Common myeloid progenitor, CD34-positive (primary cell): ENCODE measurements around the gene SLC15A2.

ENCODE experiments used
- CTCF ChIA-PET: fragments of 350-600 bp; sonication (Branson Sonifier 250); formaldehyde crosslinking; loops from one replicate; lab custom pipeline; 2021; ENCODE audit warnings: antibody characterized with exemption; lab: Charles Lee
- POLR2A ChIA-PET: fragments of 350-600 bp; sonication (Branson Sonifier 250); formaldehyde crosslinking; loops from one replicate; lab custom pipeline; 2021; ENCODE audit warnings: antibody characterized with exemption; lab: Charles Lee
- DNase-seq, 3 donors: peaks; one replicate each; pipeline versions ENCODE4 v3.0.0 to v3.0.0-alpha.2; 2013
- H3K27ac ChIP-seq, 2 experiments: 1 replicate in 1 of 2; 2 replicates in 1 of 2; pipeline ENCODE4 v1.7.0; 2013; ENCODE audit warnings: inconsistent platforms in 2 of 2, low read length in 2 of 2, mild to moderate bottlenecking in 2 of 2, low read depth in 1 of 2, moderate library complexity in 1 of 2; ENCODE audit not compliant: severe bottlenecking in 2 of 2, insufficient read depth in 1 of 2, poor library complexity in 1 of 2
- H3K27me3 ChIP-seq, 5 experiments: replicated peaks in 2 of 5; 1 replicate in 3 of 5; 2 replicates in 2 of 5; pipeline versions ENCODE4 v1.6.1 to v1.7.0; 2013; ENCODE audit warnings: low read length in 4 of 5, mild to moderate bottlenecking in 2 of 5, moderate library complexity in 2 of 5, inconsistent platforms in 1 of 5; ENCODE audit not compliant: insufficient read depth in 5 of 5, control insufficient read depth in 4 of 5
- H3K36me3 ChIP-seq, 4 experiments: 1 replicate in 2 of 4; 2 replicates in 2 of 4; pipeline versions ENCODE4 v1.6.1 to v1.7.0; 2013; ENCODE audit warnings: low read length in 3 of 4, control low read depth in 1 of 4, mild to moderate bottlenecking in 1 of 4; ENCODE audit not compliant: control insufficient read depth in 4 of 4, insufficient read depth in 4 of 4
- H3K4me1 ChIP-seq, 4 experiments: 1 replicate in 3 of 4; 2 replicates in 1 of 4; pipeline versions ENCODE4 v1.6.1 to v1.7.1; 2013; ENCODE audit warnings: low read length in 3 of 4, mild to moderate bottlenecking in 3 of 4, control low read depth in 1 of 4, inconsistent platforms in 1 of 4, moderate library complexity in 1 of 4; ENCODE audit not compliant: control insufficient read depth in 4 of 4, insufficient read depth in 4 of 4; ENCODE audit errors: control extremely low read depth in 1 of 4
- H3K4me3 ChIP-seq, 7 experiments: 1 replicate in 4 of 7; 2 replicates in 3 of 7; pipeline versions ENCODE4 v1.5.1 to v1.7.0; 2013; ENCODE audit warnings: mild to moderate bottlenecking in 7 of 7, low read length in 6 of 7, moderate library complexity in 6 of 7, inconsistent platforms in 2 of 7, low read depth in 2 of 7, control low read depth in 1 of 7; ENCODE audit not compliant: insufficient read depth in 4 of 7, control insufficient read depth in 1 of 7; ENCODE audit errors: extremely low read depth in 1 of 7
- H3K9me3 ChIP-seq, 5 experiments: 1 replicate in 4 of 5; 2 replicates in 1 of 5; pipeline versions ENCODE4 v1.6.1 to v1.7.1; 2013; ENCODE audit warnings: low read length in 4 of 5, mild to moderate bottlenecking in 2 of 5, inconsistent platforms in 1 of 5, low read depth in 1 of 5, moderate library complexity in 1 of 5; ENCODE audit not compliant: control insufficient read depth in 4 of 5, insufficient read depth in 2 of 5; ENCODE audit errors: control extremely low read depth in 1 of 5
- WGBS: methylation state at CpG from one replicate; pipeline ENCODE4 v1.1.5; 2013; ENCODE audit not compliant: insufficient coverage; 5-methylcytosine and 5-hydroxymethylcytosine counted together

SLC15A2 gene

DNA sequence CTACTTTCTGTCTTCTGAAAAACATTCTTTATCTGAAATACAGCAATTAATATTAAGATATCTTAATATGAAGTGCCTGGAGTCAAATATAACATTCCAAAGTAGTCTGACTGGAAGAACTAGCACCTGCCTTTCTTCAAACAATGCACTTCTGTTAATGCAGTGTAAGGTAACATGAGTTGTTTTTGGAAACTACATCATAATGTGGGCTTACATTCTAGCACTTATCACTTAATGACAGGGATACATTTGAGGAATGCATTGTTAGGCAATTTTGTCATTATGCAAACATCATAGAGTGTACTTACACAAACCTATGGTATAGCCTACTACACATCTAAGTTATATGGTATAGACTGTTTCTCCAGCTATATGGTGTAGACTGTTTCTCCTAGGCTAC, 49.2 kb downstream of the SLC15A2 start:
- POLR2A ChIA-PET, result no interaction called here
- H3K4me1 ChIP-seq, result no peaks in the 10 kb centered on the region
- H3K36me3 ChIP-seq, result peaks cover 21 to 67% (median 28%) of the 10 kb centered on the region in 4 experiments
- no peak overlapping the region for H3K4me3 ChIP-seq
- no peak for DNase-seq
- no peak overlapping the region for H3K27ac ChIP-seq
- H3K9me3 ChIP-seq, result no peaks in the 10 kb centered on the region
- H3K27me3 ChIP-seq, result no peaks in the 10 kb centered on the region
- CTCF ChIA-PET, result interaction anchor here (0.6 kb wide), 1 partner anchor 90 kb away, joined by 4 read pairs; no protein-coding TSS in a partner anchor

DNA sequence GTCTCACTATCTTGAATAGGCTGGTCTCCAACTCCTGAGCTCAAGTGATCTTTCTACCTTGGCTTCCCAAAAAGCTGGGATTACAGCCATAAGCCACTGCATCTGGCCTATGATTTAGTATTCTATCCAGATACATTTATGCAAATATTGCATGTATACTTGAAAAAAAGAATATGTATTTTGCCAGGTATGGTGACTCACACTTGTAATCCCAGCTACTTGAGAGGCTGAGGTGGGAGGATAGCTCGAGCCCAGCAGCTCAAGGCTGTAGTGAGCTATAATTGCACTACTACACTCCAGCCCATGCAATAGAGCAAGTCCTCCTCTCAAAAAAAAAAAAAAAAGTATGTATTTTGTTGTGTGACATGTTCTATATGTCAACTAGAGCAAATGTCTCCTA, 54.4 kb downstream of the SLC15A2 start:
- no CpG with 5 or more reads among the region's 1 CpG for WGBS
- DNase-seq, result no peak
- Histone ChIP-seq H3K27me3 (no peaks in the 10 kb centered on the region), H3K9me3 (peaks cover 2 to 31% (median 8%) of the 10 kb centered on the region in 5 experiments), H3K4me1 (no peaks in the 10 kb centered on the region), H3K4me3 (no peak overlapping the region), H3K36me3 (peaks cover 12 to 64% (median 14%) of the 10 kb centered on the region in 4 experiments), H3K27ac (no peak overlapping the region)
- CTCF ChIA-PET, result no interaction called here
- POLR2A ChIA-PET, result no interaction called here

DNA sequence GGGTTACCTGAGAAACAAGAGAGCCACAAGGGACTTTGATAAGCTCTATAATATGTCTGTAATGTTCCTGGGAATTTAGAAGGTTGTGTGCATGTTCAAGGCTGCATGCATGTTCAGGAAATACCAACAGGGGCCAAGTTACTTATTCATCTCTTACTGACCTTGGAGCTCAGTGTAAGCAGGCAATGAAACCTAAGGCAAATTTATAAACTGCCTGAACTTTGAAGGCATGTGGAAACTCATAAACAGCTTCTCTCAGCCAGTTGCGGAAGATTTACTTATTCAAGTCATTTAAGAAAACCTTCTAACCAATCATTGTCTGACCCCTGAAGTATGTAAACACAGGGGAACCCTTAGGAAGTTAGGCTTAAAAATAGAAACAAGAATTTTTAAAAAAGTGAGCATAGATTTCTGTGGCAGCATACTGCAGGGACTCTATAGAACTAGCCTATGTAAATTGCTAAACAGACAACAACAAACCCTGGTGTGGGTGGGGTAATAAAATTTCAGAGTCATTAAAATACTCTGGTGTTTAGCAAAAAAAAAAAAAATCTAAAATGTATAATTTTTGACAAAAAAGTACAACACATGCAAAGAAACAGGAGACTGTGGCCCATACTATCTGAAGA, 57.2 kb downstream of the SLC15A2 start:
- no peak overlapping the region for H3K27ac ChIP-seq
- no peak for DNase-seq
- no peak overlapping the region for H3K4me3 ChIP-seq
- peaks cover 5 to 60% (median 12%) of the 10 kb centered on the region in 4 experiments for H3K36me3 ChIP-seq
- H3K4me1 ChIP-seq, result peaks cover 0 to 1% (median 0%) of the 10 kb centered on the region in 4 experiments
- H3K9me3 ChIP-seq, result peaks cover 2 to 31% (median 14%) of the 10 kb centered on the region in 5 experiments
- no peaks in the 10 kb centered on the region for H3K27me3 ChIP-seq
- ChIA-PET POLR2A (no interaction called here), CTCF (no interaction called here)
- no CpG with 5 or more reads among the region's 1 CpG for WGBS

DNA sequence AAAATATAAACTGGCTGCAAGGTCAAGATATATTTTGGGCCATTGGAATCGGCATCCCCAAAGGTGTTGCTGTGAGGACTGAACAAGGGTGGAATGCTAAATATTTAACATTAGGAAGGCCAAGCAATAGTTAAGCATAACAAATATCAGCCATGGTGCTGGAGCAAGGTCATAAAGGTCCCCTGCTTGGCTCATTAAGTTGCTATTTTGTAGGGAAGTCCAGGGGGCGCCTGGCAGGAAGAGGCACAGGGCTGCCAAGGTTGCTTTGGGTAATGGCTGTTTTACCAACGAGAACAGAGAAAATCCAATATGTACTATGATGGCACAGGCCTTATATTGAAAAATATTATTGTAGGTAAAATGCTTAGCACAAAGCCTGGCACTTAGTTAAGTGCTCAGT, 62.2 kb downstream of the SLC15A2 start:
- H3K36me3 ChIP-seq, result peaks cover under 1 to 38% (median 9%) of the 10 kb centered on the region in 4 experiments
- ChIA-PET CTCF (no interaction called here), POLR2A (no interaction called here)
- no peak overlapping the region for H3K4me3 ChIP-seq
- peaks cover 0 to 15% (median 10%) of the 10 kb centered on the region in 5 experiments for H3K9me3 ChIP-seq
- H3K27ac ChIP-seq, result no peak overlapping the region
- WGBS, result 100% methylated on average over 2 of the region's 3 CpGs
- peaks cover 0 to 15% (median 10%) of the 10 kb centered on the region in 4 experiments for H3K4me1 ChIP-seq
- no peaks in the 10 kb centered on the region for H3K27me3 ChIP-seq
- no peak for DNase-seq

DNA sequence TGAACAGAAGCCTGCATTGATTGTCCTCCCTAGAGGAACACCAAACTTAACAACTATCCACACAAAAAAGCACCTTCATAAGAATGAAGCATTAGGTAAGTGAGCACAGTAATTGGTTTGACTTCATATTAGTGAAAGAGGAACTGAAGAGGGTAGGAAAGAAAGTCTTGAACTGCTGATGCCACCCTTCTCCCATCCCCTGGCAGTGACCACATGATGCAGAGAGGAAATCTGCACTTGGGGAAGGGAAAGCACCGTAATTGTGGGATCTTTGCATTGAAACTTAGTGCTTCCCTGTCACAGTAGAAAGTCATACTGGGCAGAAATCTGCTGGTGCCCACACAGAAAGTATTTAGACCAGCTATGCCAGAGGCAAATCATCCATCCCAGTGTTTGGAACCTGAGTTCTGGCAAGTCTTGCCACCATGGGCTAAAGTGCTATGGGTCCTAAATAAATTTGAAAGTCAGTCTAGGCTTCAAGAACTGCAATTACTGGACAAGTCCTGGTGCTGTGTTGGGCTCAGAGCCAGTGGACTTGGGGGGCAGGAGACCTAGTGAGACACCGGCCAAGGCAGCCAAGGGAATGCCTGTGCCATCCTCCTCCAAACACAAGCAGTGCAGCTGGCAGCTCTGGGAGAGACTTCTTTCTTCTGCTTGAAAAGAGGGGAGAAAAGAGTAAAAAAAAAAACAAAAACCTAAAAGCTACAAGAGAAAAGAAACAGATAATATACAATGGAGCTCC, 63.6 kb downstream of the SLC15A2 start:
- H3K36me3 ChIP-seq, result peaks cover 0 to 30% (median 6%) of the 10 kb centered on the region in 4 experiments
- WGBS, result 0% methylated on average over 1 of the region's 2 CpGs
- CTCF ChIA-PET, result interaction anchor here (1.1 kb wide), 1 partner anchor 42 kb away, joined by 3 read pairs; no protein-coding TSS in a partner anchor
- H3K4me3 ChIP-seq, result no peak overlapping the region
- H3K27ac ChIP-seq, result no peak overlapping the region
- no peaks in the 10 kb centered on the region for H3K27me3 ChIP-seq
- POLR2A ChIA-PET, result interaction anchor here (0.6 kb wide), 1 partner anchor 101 kb away, joined by 3 read pairs; no protein-coding TSS in a partner anchor
- peak; percentile 45 to 84 (median 82) for DNase-seq
- peaks cover 0 to 15% (median 10%) of the 10 kb centered on the region in 4 experiments for H3K4me1 ChIP-seq
- peaks cover 2 to 10% (median 7%) of the 10 kb centered on the region in 5 experiments for H3K9me3 ChIP-seq

DNA sequence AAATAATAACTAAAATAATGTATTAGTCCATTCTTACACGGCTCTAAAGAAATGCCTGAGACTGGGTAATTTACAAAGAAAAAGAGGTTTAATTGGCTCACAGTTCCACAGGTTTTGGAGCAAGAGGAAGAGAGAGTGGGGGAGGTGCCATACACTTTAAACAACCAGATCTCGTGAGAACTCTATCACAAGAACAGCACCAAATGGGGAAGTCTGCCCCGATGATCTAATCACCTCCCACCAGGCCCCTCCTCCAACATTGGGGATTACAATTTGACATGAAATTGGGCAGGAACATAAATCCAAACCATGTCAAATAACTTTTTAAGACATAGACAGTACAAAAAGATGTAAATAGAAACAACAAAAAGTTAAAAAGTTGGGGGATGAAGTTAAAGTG, 64.6 kb downstream of the SLC15A2 start:
- peaks cover 0 to 23% (median 5%) of the 10 kb centered on the region in 4 experiments for H3K36me3 ChIP-seq
- ChIA-PET CTCF (no interaction called here), POLR2A (no interaction called here)
- H3K27me3 ChIP-seq, result no peaks in the 10 kb centered on the region
- peaks cover 0 to 15% (median 10%) of the 10 kb centered on the region in 4 experiments for H3K4me1 ChIP-seq
- no peak overlapping the region for H3K4me3 ChIP-seq
- peaks cover 0 to 14% (median 8%) of the 10 kb centered on the region in 5 experiments for H3K9me3 ChIP-seq
- H3K27ac ChIP-seq, result no peak overlapping the region
- peak in 1 of 3 donors; percentile 9 for DNase-seq
- 80% methylated on average over 1 of the region's 3 CpGs for WGBS

DNA sequence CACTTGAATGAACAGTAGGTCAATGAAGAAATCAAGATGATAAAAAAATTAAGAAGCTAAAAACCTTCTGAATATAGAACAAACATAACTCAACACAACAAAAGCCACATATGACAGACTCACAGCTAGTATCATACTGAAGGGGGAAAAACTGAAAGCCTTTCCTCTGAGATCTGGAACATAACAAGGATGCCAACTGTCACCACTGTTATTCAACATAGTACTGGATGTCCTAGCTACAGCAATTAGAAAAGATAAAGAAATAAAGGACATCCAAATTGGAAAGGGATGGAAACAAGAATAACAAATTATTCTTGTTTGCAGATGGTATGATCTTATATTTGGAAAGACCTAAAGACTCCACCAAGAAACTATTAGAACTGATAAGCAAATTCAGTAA, 67.1 kb downstream of the SLC15A2 start:
- peaks cover 0 to 15% (median 3%) of the 10 kb centered on the region in 4 experiments for H3K36me3 ChIP-seq
- H3K27ac ChIP-seq, result no peak overlapping the region
- no peak overlapping the region for H3K4me3 ChIP-seq
- ChIA-PET CTCF (no interaction called here), POLR2A (no interaction called here)
- peaks cover 0 to 15% (median 10%) of the 10 kb centered on the region in 4 experiments for H3K4me1 ChIP-seq
- peaks cover 0 to 29% (median 3%) of the 10 kb centered on the region in 5 experiments for H3K9me3 ChIP-seq
- H3K27me3 ChIP-seq, result no peaks in the 10 kb centered on the region
- DNase-seq, result no peak
